IMR-90 (cell line): ENCODE measurements around the gene GREB1L. TPM values are rescaled to one million over a fixed set of nuclear protein-coding genes. Genes with fewer than 3 reads are reported as not detected.
"Not testable (repeated sequence)": the region's sequence is repeated elsewhere in the genome, so short reads cannot be mapped to it uniquely, and the experiment has no call there.

Experiments used
- ATAC-seq: fragments of 200-7000 bp; cut with Tn5 transposase; 2 replicates; pipeline ENCODE4 v1.9.1; 2020; ENCODE audit warnings: low read depth, mild to moderate bottlenecking, moderate library complexity
- BruUV-seq: library from RNA; stranded (reverse); fragments of 400-500 nt; replicated peaks from 2 replicates; lab custom pipeline; 2021; lab: Mats Ljungman, UMichigan
- CTCF ChIA-PET: fragments of 300-600 bp; formaldehyde crosslinking; extraction: SDS; loops from one replicate; lab custom pipeline; 2021; ENCODE audit warnings: antibody characterized with exemption; lab: Yijun Ruan, JAX
- POLR2A ChIA-PET: fragments of 300-600 bp; sonication (Branson Sonifier 250); formaldehyde crosslinking; loops from one replicate; lab custom pipeline; 2022; ENCODE audit warnings: antibody characterized with exemption; ENCODE audit not compliant: unreplicated experiment; lab: Charles Lee
- DNase-seq: peaks from one replicate; pipeline ENCODE4 v3.0.0; 2013
- H2AFZ ChIP-seq: replicated peaks from 2 replicates; pipeline ENCODE3; 2013; ENCODE audit warnings: low read length, mild to moderate bottlenecking; ENCODE audit not compliant: poor library complexity
- H2AK5ac ChIP-seq: 2 replicates; pipeline ENCODE4 v1.6.1; 2013; ENCODE audit warnings: low read depth, low read length, inconsistent platforms
- H2AK9ac ChIP-seq: replicated peaks from 2 replicates; pipeline ENCODE3; 2013; ENCODE audit warnings: mild to moderate bottlenecking, low read depth, low read length, moderate library complexity; ENCODE audit not compliant: poor library complexity
- H2BK120ac ChIP-seq: 2 replicates; pipeline ENCODE4 v1.6.1; 2013; ENCODE audit warnings: low read depth, low read length, inconsistent platforms
- H2BK15ac ChIP-seq: 3 replicates; pipeline ENCODE4 v1.6.1; 2013; ENCODE audit warnings: low read depth, low read length, inconsistent platforms
- H2BK20ac ChIP-seq: 2 replicates; pipeline ENCODE4 v1.6.1; 2013; ENCODE audit warnings: low read depth, mild to moderate bottlenecking, inconsistent platforms, low read length, moderate library complexity
- H2BK5ac ChIP-seq: 2 replicates; pipeline ENCODE4 v1.6.1; 2013; ENCODE audit warnings: mild to moderate bottlenecking, low read depth, low read length, inconsistent platforms; ENCODE audit not compliant: poor library complexity, severe bottlenecking
- H3K14ac ChIP-seq: replicated peaks from 2 replicates; pipeline ENCODE4 v1.6.1; 2013; ENCODE audit warnings: low read depth, low read length, inconsistent platforms
- H3K18ac ChIP-seq: 2 replicates; pipeline ENCODE4 v1.6.1; 2013; ENCODE audit warnings: low read depth, low read length, control low read depth
- H3K23ac ChIP-seq: 2 replicates; pipeline ENCODE4 v1.6.1; 2013; ENCODE audit warnings: low read depth, low read length, inconsistent platforms
- H3K27ac ChIP-seq: 2 replicates; pipeline ENCODE4 v1.5.1; 2013; ENCODE audit warnings: mild to moderate bottlenecking, control low read depth, low read length; ENCODE audit not compliant: insufficient read depth
- H3K27me3 ChIP-seq: 2 replicates; pipeline ENCODE4 v1.6.1; 2013; ENCODE audit warnings: low read length; ENCODE audit not compliant: control insufficient read depth, insufficient read depth
- H3K36me3 ChIP-seq: 2 replicates; pipeline ENCODE4 v1.6.1; 2013; ENCODE audit warnings: low read length, mixed read lengths; ENCODE audit not compliant: control insufficient read depth, insufficient read depth
- H3K4ac ChIP-seq: 2 replicates; pipeline ENCODE4 v1.6.1; 2013; ENCODE audit warnings: low read depth, low read length, inconsistent platforms
- H3K4me1 ChIP-seq: 2 replicates; pipeline ENCODE4 v1.6.1; 2013; ENCODE audit warnings: low read length, mixed read lengths; ENCODE audit not compliant: control insufficient read depth, insufficient read depth
- H3K4me2 ChIP-seq: 2 replicates; pipeline ENCODE4 v1.6.1; 2013; ENCODE audit warnings: low read depth, mild to moderate bottlenecking, control low read depth, low read length, moderate library complexity
- H3K4me3 ChIP-seq: 2 replicates; pipeline ENCODE4 v1.5.1; 2013; ENCODE audit warnings: low read depth, mild to moderate bottlenecking, control low read depth, low read length, moderate library complexity; ENCODE audit not compliant: insufficient read depth
- H3K56ac ChIP-seq: 2 replicates; pipeline ENCODE4 v1.6.1; 2013; ENCODE audit warnings: low read length, inconsistent platforms; ENCODE audit not compliant: insufficient read depth; ENCODE audit errors: extremely low read depth
- H3K79me1 ChIP-seq, 2 experiments: 2 replicates each; pipeline ENCODE4 v1.6.1; 2013; ENCODE audit warnings: low read length in 2 of 2, inconsistent platforms in 1 of 2, low read depth in 1 of 2
- H3K9ac ChIP-seq: 2 replicates; pipeline ENCODE4 v1.6.1; 2013; ENCODE audit warnings: low read depth, low read length, control low read depth
- H3K9me1 ChIP-seq: 2 replicates; pipeline ENCODE4 v1.6.1; 2013; ENCODE audit warnings: low read length, inconsistent platforms; ENCODE audit not compliant: insufficient read depth
- H3K9me3 ChIP-seq: 2 replicates; pipeline ENCODE4 v1.6.1; 2013; ENCODE audit warnings: low read length; ENCODE audit not compliant: control insufficient read depth, insufficient read depth
- H4K20me1 ChIP-seq: 2 replicates; pipeline ENCODE4 v1.6.1; 2013; ENCODE audit warnings: low read length, inconsistent platforms; ENCODE audit not compliant: insufficient read depth
- H4K5ac ChIP-seq: 2 replicates; pipeline ENCODE4 v1.6.1; 2013; ENCODE audit warnings: mild to moderate bottlenecking, low read depth, low read length, control low read depth
- H4K8ac ChIP-seq, 2 experiments: 2 replicates each; pipeline ENCODE4 v1.6.1; 2013; ENCODE audit warnings: low read depth in 2 of 2, low read length in 2 of 2, control low read depth in 1 of 2, inconsistent platforms in 1 of 2
- H4K91ac ChIP-seq: 2 replicates; pipeline ENCODE4 v1.6.1; 2013; ENCODE audit warnings: low read depth, low read length, inconsistent platforms; ENCODE audit not compliant: insufficient read depth
- WGBS, 2 experiments: methylation state at CpG; one replicate each; pipeline versions ENCODE4 v1.1.5 to v1.1.7; 2013; ENCODE audit warnings: missing lambda C conversion rate in 2 of 2; ENCODE audit not compliant: insufficient read length in 1 of 2; ENCODE audit errors: extremely low coverage in 2 of 2; 5-methylcytosine and 5-hydroxymethylcytosine counted together
- dilution Hi-C: fragments of 300-500 bp; cut with HindIII; formaldehyde crosslinking; loops from one replicate; pipeline ENCODE4 v1.14.3; 2018; ENCODE audit warnings: low sequenced_read_pairs; ENCODE audit not compliant: unreplicated experiment
- in situ Hi-C: fragments of 300-500 bp; cut with MboI; formaldehyde crosslinking; loops from 3 replicates; pipeline ENCODE4 v1.14.3; 2019; ENCODE audit warnings: low sequenced_read_pairs, inconsistent platforms, mixed read lengths
- intact Hi-C: fragments of 100-400 bp; cut with micrococcal nuclease; formaldehyde crosslinking; loops from 2 replicates; pipeline ENCODE4 v1.10.0; 2022
- polyA plus RNA-seq, 3 experiments: library from polyadenylated mRNA; depleted of rRNA; stranded (reverse); fragments of >200 nt; gene quantifications; 2 replicates each; pipeline ENCODE4 v1.2.3, GENCODE V29; 2012; ENCODE audit warnings: low replicate concordance in 1 of 3
- total RNA-seq: library from RNA; depleted of rRNA; stranded (reverse); fragments of >200 nt; gene quantifications from 2 replicates; pipeline ENCODE4 v1.2.3, GENCODE V29; 2012

GREB1L gene
- total and polyA plus RNA-seq, 2 of the 4 experiments (the other 2 are of a cell fraction), result under 0.01 to 0.02 TPM

GRCh38 chr18:21311980-21312379, 69.9 kb downstream of the GREB1L start:
- POLR2A ChIA-PET, H3K9me1 ChIP-seq, H4K91ac ChIP-seq, H3K9me3 ChIP-seq, H3K4me1 ChIP-seq, H3K27me3 ChIP-seq, H3K4me2 ChIP-seq, DNase-seq, H3K18ac ChIP-seq, dilution Hi-C loops, H2AK9ac ChIP-seq, H4K20me1 ChIP-seq, H2BK20ac ChIP-seq, BruUV-seq, H2AK5ac ChIP-seq, in situ Hi-C loops, H2BK5ac ChIP-seq, ATAC-seq, intact Hi-C loops, H3K4ac ChIP-seq, H3K23ac ChIP-seq, H2AFZ ChIP-seq, H3K9ac ChIP-seq, H2BK15ac ChIP-seq, H3K27ac ChIP-seq, H3K4me3 ChIP-seq, H3K36me3 ChIP-seq, H3K56ac ChIP-seq, H3K79me1 ChIP-seq, CTCF ChIA-PET, H3K14ac ChIP-seq, H4K5ac ChIP-seq, H2BK120ac ChIP-seq, H4K8ac ChIP-seq: not testable (repeated sequence)
- no CpG with 5 or more reads among the region's 3 CpGs for WGBS, 2 experiments
